Lung (tissue), 12 donors: ENCODE measurements around the gene ZNF484. TPM values are rescaled to one million over a fixed set of nuclear protein-coding genes. Genes with fewer than 3 reads are reported as not detected.
"Not testable (repeated sequence)": the region's sequence is repeated elsewhere in the genome, so short reads cannot be mapped to it uniquely, and the experiment has no call there.

Source experiments
- ATAC-seq: fragments of 200-7000 bp; cut with Tn5 transposase; one replicate; pipeline ENCODE4 v1.9.1; 2020; ENCODE audit warnings: moderate number of reproducible peaks; ENCODE audit not compliant: insufficient read depth, low FRiP score
- DNase-seq, 3 donors: peaks; one replicate each; pipeline ENCODE4 v3.0.0-alpha.2; 2013 to 2017
- H3K27ac ChIP-seq, 2 donors: one replicate each; pipeline ENCODE4 v1.5.1; 2013; ENCODE audit warnings: mild to moderate bottlenecking in 2 of 2, moderate library complexity in 2 of 2, control low read depth in 1 of 2, inconsistent platforms in 1 of 2, low read depth in 1 of 2, low read length in 1 of 2
- H3K27me3 ChIP-seq, 3 donors: one replicate each; pipeline ENCODE4 v1.5.1; 2013; ENCODE audit warnings: low read length in 2 of 3; ENCODE audit not compliant: control insufficient read depth in 3 of 3, insufficient read depth in 3 of 3
- H3K36me3 ChIP-seq, 4 donors: one replicate each; pipeline ENCODE4 v1.5.1; 2013; ENCODE audit warnings: low read length in 4 of 4, mild to moderate bottlenecking in 1 of 4, moderate library complexity in 1 of 4; ENCODE audit not compliant: control insufficient read depth in 4 of 4, insufficient read depth in 4 of 4
- H3K4me1 ChIP-seq, 5 donors: one replicate each; pipeline ENCODE4 v1.5.1; 2013; ENCODE audit warnings: low read length in 5 of 5, mild to moderate bottlenecking in 2 of 5, moderate library complexity in 1 of 5; ENCODE audit not compliant: control insufficient read depth in 5 of 5, insufficient read depth in 5 of 5
- H3K4me3 ChIP-seq: one replicate; pipeline ENCODE4 v1.5.1; 2013; ENCODE audit warnings: mild to moderate bottlenecking, control low read depth, moderate library complexity
- H3K9ac ChIP-seq, 2 donors: one replicate each; pipeline ENCODE4 v1.5.1; 2013; ENCODE audit warnings: low read length in 2 of 2, control low read depth in 1 of 2; ENCODE audit not compliant: insufficient read depth in 1 of 2
- H3K9me3 ChIP-seq, 4 donors: one replicate each; pipeline ENCODE4 v1.5.1; 2013; ENCODE audit warnings: low read length in 3 of 4, mild to moderate bottlenecking in 1 of 4, moderate library complexity in 1 of 4; ENCODE audit not compliant: control insufficient read depth in 4 of 4, insufficient read depth in 3 of 4
- WGBS, 2 donors: extraction: QIAGEN DNeasy Blood & Tissue Kit; methylation state at CpG; one replicate each; pipeline ENCODE4 v1.1.7; 2013; 5-methylcytosine and 5-hydroxymethylcytosine counted together
- polyA plus RNA-seq, 2 donors: library from polyadenylated mRNA; stranded (reverse); fragments of 200-250 nt; gene quantifications; one replicate each; pipeline ENCODE4 v1.2.1, GENCODE V29; 2013
- total RNA-seq, 2 donors: library from RNA; depleted of rRNA in 1 of 2; stranded (reverse); fragments of >200 nt in 1 of 2; gene quantifications; one replicate each; pipeline ENCODE4 v1.2.1, GENCODE V29; 2014 to 2021
- TF ChIP-seq, protein P1 (sequence below): IDR thresholded peaks from 2 replicates; pipeline ENCODE4 v1.5.1; 2012; ENCODE audit warnings: mild to moderate bottlenecking; ENCODE audit errors: control extremely low read depth, extremely low read depth
- donor health status: control.
- donor health status: control.
- donor health status: Bipolar disorder and iron deficiency.
- donor health status: healthy.
- donor health status: DM: yes; HTN: yes; CAD: no.

Gene ZNF484
- total and polyA plus RNA-seq, 4 donors: 1.4 to 27.8 (median 5.1) TPM

- peaks cover 15 to 46% (median 40%) of the 10 kb centered on the region in 4 donors for H3K36me3 ChIP-seq
- H3K9me3 ChIP-seq: peaks cover 22 to 30% (median 25%) of the 10 kb centered on the region in 4 donors
- ATAC-seq (no peak), DNase-seq (no peak)
- H3K27me3 ChIP-seq: no peaks in the 10 kb centered on the region
- no peak overlapping the region for H3K4me3 ChIP-seq
- TF ChIP-seq, protein P1, sequence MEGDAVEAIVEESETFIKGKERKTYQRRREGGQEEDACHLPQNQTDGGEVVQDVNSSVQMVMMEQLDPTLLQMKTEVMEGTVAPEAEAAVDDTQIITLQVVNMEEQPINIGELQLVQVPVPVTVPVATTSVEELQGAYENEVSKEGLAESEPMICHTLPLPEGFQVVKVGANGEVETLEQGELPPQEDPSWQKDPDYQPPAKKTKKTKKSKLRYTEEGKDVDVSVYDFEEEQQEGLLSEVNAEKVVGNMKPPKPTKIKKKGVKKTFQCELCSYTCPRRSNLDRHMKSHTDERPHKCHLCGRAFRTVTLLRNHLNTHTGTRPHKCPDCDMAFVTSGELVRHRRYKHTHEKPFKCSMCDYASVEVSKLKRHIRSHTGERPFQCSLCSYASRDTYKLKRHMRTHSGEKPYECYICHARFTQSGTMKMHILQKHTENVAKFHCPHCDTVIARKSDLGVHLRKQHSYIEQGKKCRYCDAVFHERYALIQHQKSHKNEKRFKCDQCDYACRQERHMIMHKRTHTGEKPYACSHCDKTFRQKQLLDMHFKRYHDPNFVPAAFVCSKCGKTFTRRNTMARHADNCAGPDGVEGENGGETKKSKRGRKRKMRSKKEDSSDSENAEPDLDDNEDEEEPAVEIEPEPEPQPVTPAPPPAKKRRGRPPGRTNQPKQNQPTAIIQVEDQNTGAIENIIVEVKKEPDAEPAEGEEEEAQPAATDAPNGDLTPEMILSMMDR: no peak
- 94 to 100% methylated on average over 1 of the region's 1 CpG for WGBS, 2 donors
- H3K9ac ChIP-seq: no peak overlapping the region
- no peak overlapping the region for H3K27ac ChIP-seq
- no peaks in the 10 kb centered on the region for H3K4me1 ChIP-seq
Observed at GRCh38 chr9:92846662-92847145, 31.1 kb downstream of the ZNF484 start.

DNA sequence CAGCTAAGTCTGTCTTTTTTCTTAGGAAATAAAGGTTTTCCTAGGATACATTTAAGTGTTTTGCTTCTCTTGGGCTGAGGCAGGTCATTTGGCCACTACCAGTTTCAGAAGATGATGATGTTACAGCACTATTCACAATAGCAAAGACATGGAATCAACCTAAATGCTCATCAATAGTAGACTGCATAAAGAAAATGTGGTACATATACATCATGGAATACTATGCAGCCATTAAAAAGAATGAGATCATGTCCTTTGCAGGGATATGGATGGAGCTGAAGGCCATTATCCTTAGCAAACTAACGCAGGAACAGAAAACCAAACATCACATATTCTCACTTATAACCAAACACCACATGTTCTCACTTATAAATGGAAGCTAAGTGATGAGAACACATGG lies 39.4 kb downstream of the ZNF484 start:
- not testable (repeated sequence) for H3K36me3 ChIP-seq, ATAC-seq, H3K9ac ChIP-seq, H3K27ac ChIP-seq, H3K4me3 ChIP-seq, H3K27me3 ChIP-seq, DNase-seq, H3K4me1 ChIP-seq
- 96 to 100% methylated on average over 1 of the region's 1 CpG for WGBS, 2 donors
- H3K9me3 ChIP-seq: peaks cover 0 to 22% (median 11%) of the 10 kb centered on the region in 4 donors

- Histone ChIP-seq H3K4me3 (no peak overlapping the region), H3K27me3 (no peaks in the 10 kb centered on the region), H3K27ac (no peak overlapping the region), H3K9ac (no peak overlapping the region), H3K4me1 (no peaks in the 10 kb centered on the region), H3K36me3 (no peaks in the 10 kb centered on the region), H3K9me3 (peaks cover 0 to 22% (median 11%) of the 10 kb centered on the region in 4 donors)
- ATAC-seq: no peak
- no peak for DNase-seq
- TF ChIP-seq, protein P1: no peak
- WGBS, 2 donors: 98 to 99% methylated on average over 25 of the region's 25 CpGs
Observed at GRCh38 chr9:92837191-92837590, 40.6 kb downstream of the ZNF484 start.

DNA sequence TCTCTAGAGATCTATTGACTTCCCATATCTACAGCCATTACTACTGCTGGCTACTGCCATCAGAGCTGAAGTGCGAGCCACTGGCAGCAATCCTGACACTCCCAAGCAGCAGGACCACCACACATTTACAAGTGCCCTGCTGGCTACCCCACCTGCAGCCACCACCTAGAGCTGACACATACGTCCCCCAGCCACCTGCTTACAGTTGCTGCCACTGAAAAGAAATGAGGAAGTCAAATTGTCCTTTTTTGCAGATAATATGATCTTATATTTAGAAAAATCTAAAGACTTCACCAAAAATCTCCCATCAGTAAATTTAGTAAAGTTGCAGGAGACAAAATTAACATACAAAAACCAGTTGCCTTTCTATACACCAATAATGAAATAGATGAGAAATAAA lies 48.4 kb downstream of the ZNF484 start:
- WGBS, 2 donors: 69 to 81% methylated on average over 2 of the region's 2 CpGs
- DNase-seq (no peak), ATAC-seq (no peak)
- no peak overlapping the region for H3K4me3 ChIP-seq
- H3K27ac ChIP-seq: no peak overlapping the region
- H3K36me3 ChIP-seq: no peaks in the 10 kb centered on the region
- TF ChIP-seq, protein P1: no peak
- peaks cover 0 to 26% (median 0%) of the 10 kb centered on the region in 5 donors for H3K4me1 ChIP-seq
- peaks cover 0 to 10% (median 5%) of the 10 kb centered on the region in 4 donors for H3K9me3 ChIP-seq
- peaks cover 0 to 2% (median 1%) of the 10 kb centered on the region in 3 donors for H3K27me3 ChIP-seq
- no peak overlapping the region for H3K9ac ChIP-seq

DNA sequence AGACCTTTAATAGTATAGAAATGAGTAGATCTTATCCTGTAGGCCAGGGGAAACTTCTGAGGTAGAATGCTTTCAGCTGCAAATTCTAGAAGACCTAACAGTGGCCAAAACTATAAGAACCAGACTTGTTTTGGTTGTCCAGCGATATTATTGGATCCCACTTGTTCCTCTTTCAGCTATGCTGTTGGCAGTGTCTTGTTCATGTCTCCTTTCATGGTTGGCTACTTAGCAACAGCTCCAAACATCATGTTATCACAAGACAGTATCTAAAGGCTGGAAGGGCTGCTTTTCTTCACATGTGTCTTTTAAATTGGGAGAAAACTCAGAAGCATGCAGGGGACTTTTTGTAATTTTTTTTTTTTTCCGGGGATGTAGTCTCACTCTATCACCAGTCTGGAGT lies 52.8 kb downstream of the ZNF484 start:
- not testable (repeated sequence) for ATAC-seq, H3K4me3 ChIP-seq, H3K36me3 ChIP-seq, H3K9me3 ChIP-seq, H3K9ac ChIP-seq, H3K27ac ChIP-seq
- WGBS, 2 donors: 81 to 90% methylated on average over 2 of the region's 2 CpGs
- H3K4me1 ChIP-seq: peaks cover 0 to 26% (median 0%) of the 10 kb centered on the region in 5 donors
- peak; percentile 32 to 69 (median 49) for DNase-seq
- H3K27me3 ChIP-seq: peaks cover 0 to 17% (median 13%) of the 10 kb centered on the region in 3 donors
